Upper lobe of left lung (tissue), 4 donors: ENCODE results near the gene ACTR3.

Experiments
- CTCF ChIP-seq, 6 experiments: fragments of 450-650 bp in 4 of 6; fragments of 200-600 bp in 2 of 6; sonication (generic) in 2 of 6; IDR thresholded peaks; one replicate each; pipeline ENCODE4 v1.5.1; 2016 to 2019; ENCODE audit warnings: antibody characterized with exemption in 6 of 6
- EP300 ChIP-seq, 4 donors: sonication (generic); formaldehyde crosslinking; IDR thresholded peaks; one replicate each; pipeline ENCODE4 v1.5.1; 2017; ENCODE audit warnings: antibody characterized with exemption in 4 of 4, control low read depth in 2 of 4
- POLR2A ChIP-seq, 4 donors: fragments of 450-650 bp; IDR thresholded peaks; one replicate each; pipeline ENCODE4 v1.5.1; 2016 to 2017; ENCODE audit warnings: antibody characterized with exemption in 4 of 4, mild to moderate bottlenecking in 2 of 4
- POLR2AphosphoS5 ChIP-seq, 2 donors: sonication (generic); formaldehyde crosslinking; IDR thresholded peaks; one replicate each; pipeline ENCODE4 v1.5.1; 2017; ENCODE audit warnings: antibody characterized with exemption in 2 of 2

- TF ChIP-seq CTCF (IDR thresholded peaks at IDR 0.05) (no peak), POLR2A (IDR thresholded peaks at IDR 0.05) (no peak), EP300 (IDR thresholded peaks at IDR 0.05) (no peak), POLR2AphosphoS5 (IDR thresholded peaks at IDR 0.05) (no peak)
These were observed 44.6 kb upstream of the ACTR3 start for GRCh38 chr2:113845261-113845660.
